GM12878 (cell line): Measurements from ENCODE around the gene KANK4. TPM values are rescaled to one million over a fixed set of nuclear protein-coding genes. Genes with fewer than 3 reads are reported as not detected.

Source experiments
- ATAC-seq: fragments of 200-7000 bp; cut with Tn5 transposase; 3 replicates; pipeline ENCODE4 v1.9.1; 2020; ENCODE audit warnings: mild to moderate bottlenecking, moderate library complexity
- BruUV-seq: library from RNA; stranded (reverse); fragments of 400-500 nt; replicated peaks from 2 replicates; lab custom pipeline; 2021; lab: Mats Ljungman, UMichigan
- CTCF ChIA-PET: fragments of 300-600 bp; sonication (Branson Sonifier 250); formaldehyde crosslinking; extraction: SDS; loops from one replicate; lab custom pipeline; 2021; ENCODE audit warnings: inconsistent platforms; lab: Yijun Ruan, JAX
- POLR2A ChIA-PET: fragments of 350-600 bp; formaldehyde crosslinking; extraction: SDS; loops from one replicate; lab custom pipeline; 2021; ENCODE audit warnings: inconsistent platforms; lab: Charles Lee
- RAD21 ChIA-PET: fragments of 300-600 bp; sonication (Branson Sonifier 250); formaldehyde crosslinking; loops from one replicate; lab custom pipeline; 2023; ENCODE audit warnings: antibody characterized with exemption; ENCODE audit not compliant: unreplicated experiment; lab: Charles Lee
- SMC1A ChIA-PET: fragments of 300-600 bp; sonication (Branson Sonifier 250); formaldehyde crosslinking; loops from one replicate; lab custom pipeline; 2023; ENCODE audit not compliant: unreplicated experiment, uncharacterized antibody; lab: Charles Lee
- DNase-seq: peaks from one replicate; pipeline ENCODE4 v3.0.0-alpha.2; 2011; ENCODE audit warnings: low read depth, low spot score
- FAIRE-seq: peaks from 3 replicates; lab custom pipeline; 2011; peaks lifted over from hg19 to GRCh38; lab: Jason Lieb, UNC
- H2AFZ ChIP-seq: 2 replicates; pipeline ENCODE4 v1.6.0; 2011; ENCODE audit warnings: low read depth, low read length, control low read depth; ENCODE audit not compliant: control insufficient read depth
- H3K27ac ChIP-seq: 2 replicates; pipeline ENCODE4 v1.5.1; 2011; ENCODE audit warnings: control low read depth; ENCODE audit not compliant: control insufficient read depth, insufficient read depth
- H3K27me3 ChIP-seq, 2 experiments: replicated peaks in 1 of 2; 2 replicates each; pipeline versions ENCODE4 v1.6.0 to v1.6.1; 2011; ENCODE audit warnings: low read length in 1 of 2; ENCODE audit not compliant: control insufficient read depth in 2 of 2, insufficient read depth in 2 of 2
- H3K36me3 ChIP-seq, 2 experiments: 2 replicates each; pipeline ENCODE4 v1.5.1; 2011; ENCODE audit warnings: low read length in 1 of 2; ENCODE audit not compliant: control insufficient read depth in 2 of 2, insufficient read depth in 2 of 2
- H3K4me1 ChIP-seq: 2 replicates; pipeline ENCODE4 v1.6.1; 2011; ENCODE audit warnings: mild to moderate bottlenecking, low read length, moderate library complexity, mixed read lengths; ENCODE audit not compliant: control insufficient read depth, insufficient read depth
- H3K4me2 ChIP-seq: 2 replicates; pipeline ENCODE4 v1.6.0; 2011; ENCODE audit warnings: control low read depth; ENCODE audit not compliant: control insufficient read depth, insufficient read depth
- H3K4me3 ChIP-seq: fragments of 200-600 bp; sonication (generic); 2 replicates; pipeline ENCODE4 v1.5.1; 2016
- H3K79me2 ChIP-seq: 2 replicates; pipeline ENCODE4 v1.6.0; 2011; ENCODE audit warnings: low read length; ENCODE audit not compliant: control insufficient read depth, insufficient read depth
- H3K9ac ChIP-seq: 2 replicates; pipeline ENCODE4 v1.8.0; 2011; ENCODE audit warnings: low read length, control low read depth, mixed read lengths; ENCODE audit not compliant: control insufficient read depth, insufficient read depth
- H3K9me3 ChIP-seq: replicated peaks from 3 replicates; pipeline ENCODE4 v1.5.1; 2011; ENCODE audit warnings: mild to moderate bottlenecking, low read length; ENCODE audit not compliant: control insufficient read depth, insufficient read depth
- H4K20me1 ChIP-seq: 2 replicates; pipeline ENCODE4 v1.6.0; 2011; ENCODE audit not compliant: control insufficient read depth, insufficient read depth
- BHLHE40 ChIP-seq, 2 experiments: fragments of 450-650 bp in 1 of 2; IDR thresholded peaks; 2 replicates each; pipeline ENCODE4 v1.6.1; 2011 to 2017; ENCODE audit warnings: low read depth in 2 of 2, borderline replicate concordance in 1 of 2, improper control_type of control experiment in 1 of 2, low read length in 1 of 2, mild to moderate bottlenecking in 1 of 2
- CBFB ChIP-seq: IDR thresholded peaks from 2 replicates; pipeline ENCODE4 v1.6.1; 2016; ENCODE audit warnings: antibody characterized with exemption, low read depth
- CEBPB ChIP-seq, 2 experiments: fragments of 150-350 bp in 1 of 2; IDR thresholded peaks; 2 replicates each; pipeline ENCODE4 v1.6.1; 2012 to 2014; ENCODE audit warnings: low read depth in 2 of 2, low read length in 2 of 2, borderline replicate concordance in 1 of 2, inconsistent platforms in 1 of 2
- CHD4 ChIP-seq: fragments of 200-600 bp; sonication (generic); IDR thresholded peaks from 2 replicates; pipeline ENCODE4 v1.6.1; 2016; ENCODE audit warnings: mild to moderate bottlenecking
- EP300 ChIP-seq, 2 experiments: fragments of 150-350 bp in 1 of 2; IDR thresholded peaks; 2 replicates each; pipeline ENCODE4 v1.6.1; 2011 to 2012; ENCODE audit warnings: low read depth in 2 of 2, low read length in 2 of 2, borderline replicate concordance in 1 of 2, improper control_type of control experiment in 1 of 2, inconsistent platforms in 1 of 2; ENCODE audit not compliant: control insufficient read depth in 1 of 2
- HCFC1 ChIP-seq: fragments of 150-350 bp; IDR thresholded peaks from 2 replicates; pipeline ENCODE4 v1.6.1; 2014; ENCODE audit warnings: low read length
- KLF5 ChIP-seq: fragments of 450-650 bp; IDR thresholded peaks from 2 replicates; pipeline ENCODE4 v1.6.1; 2014; ENCODE audit warnings: mild to moderate bottlenecking; ENCODE audit not compliant: partially characterized antibody
- LARP7 ChIP-seq: fragments of 450-650 bp; IDR thresholded peaks from 2 replicates; pipeline ENCODE4 v1.6.1; 2017; ENCODE audit warnings: mild to moderate bottlenecking
- MTA2 ChIP-seq: fragments of 450-650 bp; IDR thresholded peaks from 2 replicates; pipeline ENCODE4 v1.6.1; 2016; ENCODE audit warnings: low read depth, mild to moderate bottlenecking, moderate library complexity
- NFYA ChIP-seq: IDR thresholded peaks from 2 replicates; pipeline ENCODE4 v1.6.1; 2011; ENCODE audit warnings: low read depth, mild to moderate bottlenecking, low read length, improper control_type of control experiment, borderline replicate concordance
- PAX8 ChIP-seq: fragments of 450-650 bp; IDR thresholded peaks from 2 replicates; pipeline ENCODE4 v1.6.1; 2017; ENCODE audit warnings: mild to moderate bottlenecking, moderate library complexity
- SREBF1 ChIP-seq: IDR thresholded peaks from 2 replicates; pipeline ENCODE4 v1.6.1; 2012; ENCODE audit warnings: mild to moderate bottlenecking, low read length
- STAT3 ChIP-seq: IDR thresholded peaks from 2 replicates; pipeline ENCODE4 v1.6.1; 2011; ENCODE audit warnings: low read depth, low read length, improper control_type of control experiment
- TBL1XR1 ChIP-seq: IDR thresholded peaks from 2 replicates; pipeline ENCODE4 v1.6.1; 2012; ENCODE audit warnings: low read depth, low read length, improper control_type of control experiment
- WGBS: methylation state at CpG from one replicate; pipeline ENCODE4 v1.1.6; 2016; ENCODE audit warnings: low lambda C conversion rate; ENCODE audit not compliant: insufficient replicate concordance, insufficient coverage; ENCODE audit errors: missing lambda C conversion rate; 5-methylcytosine and 5-hydroxymethylcytosine counted together
- in situ Hi-C: fragments of 300-500 bp; cut with MboI; formaldehyde crosslinking; loops from 9 replicates; pipeline ENCODE4 v1.14.3; 2018; ENCODE audit warnings: mixed read lengths
- intact Hi-C: fragments of 100-400 bp; cut with micrococcal nuclease; formaldehyde crosslinking; loops from one replicate; pipeline ENCODE4 v1.14.2; 2022; ENCODE audit not compliant: unreplicated experiment
- polyA plus RNA-seq, 11 experiments: library from polyadenylated mRNA; depleted of rRNA in 4 of 11; unstranded in 6 of 11; stranded (reverse) in 5 of 11; fragments of >200 nt; fragmentation: Nextera tagmentation in 4 of 11; fragmentation: Illumina TruSeq in 1 of 11; extraction: Ambion mirVana in 4 of 11; extraction: Trizol in 1 of 11; gene quantifications; 1 replicate in 1 of 11; 2 replicates in 10 of 11; pipeline versions ENCODE4 v1.2.1 to v1.2.3, GENCODE V29; 2011 to 2016; ENCODE audit warnings: inconsistent platforms in 2 of 11, missing spikeins in 2 of 11, low read depth in 1 of 11
- total RNA-seq, 4 experiments: library from RNA; depleted of rRNA in 3 of 4; stranded (reverse); fragments of >200 nt in 3 of 4; fragmentation: Illumina TruSeq in 1 of 4; extraction: Trizol in 1 of 4; gene quantifications; 2 replicates each; pipeline versions ENCODE4 v1.2.1 to v1.2.3, GENCODE V29; 2013 to 2021
- TF ChIP-seq, protein P1 (sequence below): fragments of 450-650 bp; formaldehyde crosslinking; IDR thresholded peaks from 2 replicates; pipeline ENCODE4 v1.4.0; 2022; ENCODE audit warnings: mild to moderate bottlenecking, moderate library complexity
- TF ChIP-seq, protein P2 (sequence below): IDR thresholded peaks from 2 replicates; pipeline ENCODE4 v1.6.1; 2012; ENCODE audit warnings: improper control_type of control experiment, low read depth, low read length; ENCODE audit not compliant: insufficient replicate concordance

Gene KANK4
- total and polyA plus RNA-seq, 10 of the 15 experiments (the other 5 are each of a cell fraction or from before 2014, with no cell fraction given), result not detected

DNA sequence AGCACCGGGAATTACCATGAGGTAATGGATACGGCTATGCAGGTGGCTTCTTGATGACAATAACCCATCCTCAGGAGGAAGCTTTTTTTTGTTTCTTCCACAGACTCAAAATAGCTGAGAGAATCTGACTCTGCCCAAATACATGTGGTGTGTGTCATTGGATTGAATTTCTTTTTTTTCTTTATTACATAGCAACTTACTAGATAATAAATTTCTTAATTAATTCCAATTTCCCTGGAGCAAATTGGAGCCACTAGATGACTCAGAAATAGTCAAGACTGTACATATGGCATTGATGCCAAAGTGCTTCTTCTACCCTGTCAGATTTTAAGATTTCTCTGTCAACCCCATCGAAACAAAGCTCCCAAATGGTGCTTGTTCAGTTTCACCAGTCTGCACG is 81.9 kb downstream of the KANK4 start:
- Histone ChIP-seq H3K9ac (no peak overlapping the region), H3K4me1 (no peaks in the 10 kb centered on the region), H3K27me3 (no peaks in the 10 kb centered on the region), H3K36me3 (no peaks in the 10 kb centered on the region), H2AFZ (no peak overlapping the region), H3K79me2 (no peaks in the 10 kb centered on the region), H3K4me3 (no peak overlapping the region), H3K27ac (no peak overlapping the region), H3K9me3 (no peaks in the 10 kb centered on the region), H4K20me1 (no peaks in the 10 kb centered on the region), H3K4me2 (no peak overlapping the region)
- 2% methylated on average over 4 of the region's 4 CpGs for WGBS
- DNase-seq (no peak), ATAC-seq (no peak), FAIRE-seq (no peak)
- in situ Hi-C loops (no loop called here), intact Hi-C loops (no loop called here)
- RAD21 ChIA-PET, result no interaction called here
- SMC1A ChIA-PET, result interaction anchor here (1.0 kb wide), 1 partner anchor 62 kb away, joined by 3 read pairs; no protein-coding TSS in a partner anchor
- POLR2A ChIA-PET, result no interaction called here
- CTCF ChIA-PET, result no interaction called here
- no TSS peak for BruUV-seq
- no peak for TF ChIP-seq SREBF1
- no peak for TF ChIP-seq KLF5
- no peak for TF ChIP-seq EP300 (IDR thresholded peaks at IDR 0.05; ENCODE audit: borderline replicate concordance in 1 of 2, control insufficient read depth in 1 of 2, low read depth in 2 of 2, low read length in 2 of 2)
- no peak for TF ChIP-seq NFYA
- TF ChIP-seq CHD4, result no peak
- TF ChIP-seq, protein P1, sequence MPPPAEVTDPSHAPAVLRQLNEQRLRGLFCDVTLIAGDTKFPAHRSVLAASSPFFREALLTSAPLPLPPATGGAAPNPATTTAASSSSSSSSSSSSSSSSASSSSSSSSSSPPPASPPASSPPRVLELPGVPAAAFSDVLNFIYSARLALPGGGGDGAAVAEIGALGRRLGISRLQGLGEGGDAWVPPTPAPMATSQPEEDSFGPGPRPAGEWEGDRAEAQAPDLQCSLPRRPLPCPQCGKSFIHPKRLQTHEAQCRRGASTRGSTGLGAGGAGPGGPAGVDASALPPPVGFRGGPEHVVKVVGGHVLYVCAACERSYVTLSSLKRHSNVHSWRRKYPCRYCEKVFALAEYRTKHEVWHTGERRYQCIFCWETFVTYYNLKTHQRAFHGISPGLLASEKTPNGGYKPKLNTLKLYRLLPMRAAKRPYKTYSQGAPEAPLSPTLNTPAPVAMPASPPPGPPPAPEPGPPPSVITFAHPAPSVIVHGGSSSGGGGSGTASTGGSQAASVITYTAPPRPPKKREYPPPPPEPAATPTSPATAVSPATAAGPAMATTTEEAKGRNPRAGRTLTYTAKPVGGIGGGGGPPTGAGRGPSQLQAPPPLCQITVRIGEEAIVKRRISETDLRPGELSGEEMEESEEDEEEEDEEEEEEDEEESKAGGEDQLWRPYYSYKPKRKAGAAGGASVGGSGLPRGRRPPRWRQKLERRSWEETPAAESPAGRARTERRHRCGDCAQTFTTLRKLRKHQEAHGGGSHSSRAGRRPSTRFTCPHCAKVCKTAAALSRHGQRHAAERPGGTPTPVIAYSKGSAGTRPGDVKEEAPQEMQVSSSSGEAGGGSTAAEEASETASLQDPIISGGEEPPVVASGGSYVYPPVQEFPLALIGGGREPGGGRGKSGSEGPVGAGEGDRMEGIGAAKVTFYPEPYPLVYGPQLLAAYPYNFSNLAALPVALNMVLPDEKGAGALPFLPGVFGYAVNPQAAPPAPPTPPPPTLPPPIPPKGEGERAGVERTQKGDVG, result no peak
- TF ChIP-seq, protein P2, sequence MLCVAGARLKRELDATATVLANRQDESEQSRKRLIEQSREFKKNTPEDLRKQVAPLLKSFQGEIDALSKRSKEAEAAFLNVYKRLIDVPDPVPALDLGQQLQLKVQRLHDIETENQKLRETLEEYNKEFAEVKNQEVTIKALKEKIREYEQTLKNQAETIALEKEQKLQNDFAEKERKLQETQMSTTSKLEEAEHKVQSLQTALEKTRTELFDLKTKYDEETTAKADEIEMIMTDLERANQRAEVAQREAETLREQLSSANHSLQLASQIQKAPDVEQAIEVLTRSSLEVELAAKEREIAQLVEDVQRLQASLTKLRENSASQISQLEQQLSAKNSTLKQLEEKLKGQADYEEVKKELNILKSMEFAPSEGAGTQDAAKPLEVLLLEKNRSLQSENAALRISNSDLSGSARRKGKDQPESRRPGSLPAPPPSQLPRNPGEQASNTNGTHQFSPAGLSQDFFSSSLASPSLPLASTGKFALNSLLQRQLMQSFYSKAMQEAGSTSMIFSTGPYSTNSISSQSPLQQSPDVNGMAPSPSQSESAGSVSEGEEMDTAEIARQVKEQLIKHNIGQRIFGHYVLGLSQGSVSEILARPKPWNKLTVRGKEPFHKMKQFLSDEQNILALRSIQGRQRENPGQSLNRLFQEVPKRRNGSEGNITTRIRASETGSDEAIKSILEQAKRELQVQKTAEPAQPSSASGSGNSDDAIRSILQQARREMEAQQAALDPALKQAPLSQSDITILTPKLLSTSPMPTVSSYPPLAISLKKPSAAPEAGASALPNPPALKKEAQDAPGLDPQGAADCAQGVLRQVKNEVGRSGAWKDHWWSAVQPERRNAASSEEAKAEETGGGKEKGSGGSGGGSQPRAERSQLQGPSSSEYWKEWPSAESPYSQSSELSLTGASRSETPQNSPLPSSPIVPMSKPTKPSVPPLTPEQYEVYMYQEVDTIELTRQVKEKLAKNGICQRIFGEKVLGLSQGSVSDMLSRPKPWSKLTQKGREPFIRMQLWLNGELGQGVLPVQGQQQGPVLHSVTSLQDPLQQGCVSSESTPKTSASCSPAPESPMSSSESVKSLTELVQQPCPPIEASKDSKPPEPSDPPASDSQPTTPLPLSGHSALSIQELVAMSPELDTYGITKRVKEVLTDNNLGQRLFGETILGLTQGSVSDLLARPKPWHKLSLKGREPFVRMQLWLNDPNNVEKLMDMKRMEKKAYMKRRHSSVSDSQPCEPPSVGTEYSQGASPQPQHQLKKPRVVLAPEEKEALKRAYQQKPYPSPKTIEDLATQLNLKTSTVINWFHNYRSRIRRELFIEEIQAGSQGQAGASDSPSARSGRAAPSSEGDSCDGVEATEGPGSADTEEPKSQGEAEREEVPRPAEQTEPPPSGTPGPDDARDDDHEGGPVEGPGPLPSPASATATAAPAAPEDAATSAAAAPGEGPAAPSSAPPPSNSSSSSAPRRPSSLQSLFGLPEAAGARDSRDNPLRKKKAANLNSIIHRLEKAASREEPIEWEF, result no peak
- TF ChIP-seq PAX8, result no peak
- no peak for TF ChIP-seq LARP7
- no peak for TF ChIP-seq TBL1XR1
- no peak for TF ChIP-seq BHLHE40 (IDR thresholded peaks at IDR 0.05; ENCODE audit: borderline replicate concordance in 1 of 2, low read depth in 2 of 2, low read length in 1 of 2)
- no peak for TF ChIP-seq STAT3
- TF ChIP-seq CEBPB (IDR thresholded peaks at IDR 0.05; ENCODE audit: borderline replicate concordance in 1 of 2, low read depth in 2 of 2, low read length in 2 of 2), result no peak
- no peak for TF ChIP-seq MTA2
- TF ChIP-seq CBFB, result no peak
- TF ChIP-seq HCFC1, result no peak
